Right lobe of liver (tissue), 6 donors: Measurements from ENCODE around the gene TET1. TPM values are rescaled to one million over a fixed set of nuclear protein-coding genes. Genes with fewer than 3 reads are reported as not detected.

Experiments used
- ATAC-seq, 4 donors: fragments of 200-7000 bp; cut with Tn5 transposase; one replicate each; pipeline ENCODE4 v1.9.1; 2020; ENCODE audit warnings: mild to moderate bottlenecking in 4 of 4, moderate library complexity in 4 of 4
- DNase-seq, 3 donors: peaks; one replicate each; pipeline ENCODE4 v3.0.0-alpha.2; 2020
- H3K27ac ChIP-seq, 3 donors: fragments of 200-600 bp; one replicate each; pipeline ENCODE4 v1.8.0; 2022
- H3K27me3 ChIP-seq, 2 donors: fragments of 200-600 bp; one replicate each; pipeline ENCODE4 v1.8.0; 2022
- H3K36me3 ChIP-seq, 4 donors: fragments of 200-600 bp; sonication (generic) in 1 of 4; one replicate each; pipeline versions ENCODE4 v1.5.1 to v1.8.0; 2017 to 2022; ENCODE audit warnings: control low read depth in 1 of 4
- H3K4me1 ChIP-seq, 4 donors: fragments of 200-600 bp; sonication (generic) in 1 of 4; one replicate each; pipeline versions ENCODE4 v1.5.1 to v1.8.0; 2017 to 2022; ENCODE audit warnings: control low read depth in 1 of 4
- H3K4me3 ChIP-seq, 3 donors: fragments of 200-600 bp; one replicate each; pipeline ENCODE4 v1.8.0; 2022
- H3K9me3 ChIP-seq, 4 donors: fragments of 200-600 bp; sonication (generic) in 1 of 4; one replicate each; pipeline versions ENCODE4 v1.5.1 to v1.8.0; 2017 to 2022; ENCODE audit warnings: control low read depth in 1 of 4
- POLR2A ChIP-seq: fragments of 450-650 bp; IDR thresholded peaks from one replicate; pipeline ENCODE4 v1.6.1; 2017; ENCODE audit warnings: antibody characterized with exemption, mild to moderate bottlenecking
- WGBS: methylation state at CpG from one replicate; pipeline ENCODE4 v1.1.6; 2018; ENCODE audit warnings: low coverage, low lambda C conversion rate; ENCODE audit not compliant: insufficient coverage; ENCODE audit errors: missing lambda C conversion rate; 5-methylcytosine and 5-hydroxymethylcytosine counted together
- intact Hi-C, 2 donors: fragments of 100-400 bp; cut with DNase I; formaldehyde crosslinking; loops; one replicate each; pipeline versions ENCODE4 v1.11.2 to v1.14.1; 2022
- total RNA-seq, 6 experiments: library from RNA; depleted of rRNA in 2 of 6; stranded (reverse); fragments of >200 nt in 2 of 6; fragmentation: NEBNext Ultra II Directional in 3 of 6; extraction: Animal tissue kit (Norgen Biotek cat#: 25700) in 3 of 6; gene quantifications; one replicate each; pipeline versions ENCODE4 v1.1.0 to v1.2.4, GENCODE V29; 2016 to 2023
- TF ChIP-seq, protein P1 (sequence below), 4 donors: fragments of 200-600 bp in 3 of 4; fragments of 450-650 bp in 1 of 4; IDR thresholded peaks; one replicate each; pipeline versions ENCODE4 v1.5.1 to v1.8.0; 2016 to 2022; ENCODE audit warnings: antibody characterized with exemption in 4 of 4, mild to moderate bottlenecking in 2 of 4
- donor health status: DM: no; HTN: yes; CAD: no.
- donor health status: DM: no; HTN: no; CAD: no.
- donor health status: DM: no; HTN: no; CAD: no.
- donor health status: DM: no; HTN: yes; CAD: no.
- donor health status: DM: no; HTN: yes; CAD: no.

The TET1 gene
- total RNA-seq, 6 experiments from 2014 or later, result 0.62 to 0.86 (median 0.67) TPM

DNA sequence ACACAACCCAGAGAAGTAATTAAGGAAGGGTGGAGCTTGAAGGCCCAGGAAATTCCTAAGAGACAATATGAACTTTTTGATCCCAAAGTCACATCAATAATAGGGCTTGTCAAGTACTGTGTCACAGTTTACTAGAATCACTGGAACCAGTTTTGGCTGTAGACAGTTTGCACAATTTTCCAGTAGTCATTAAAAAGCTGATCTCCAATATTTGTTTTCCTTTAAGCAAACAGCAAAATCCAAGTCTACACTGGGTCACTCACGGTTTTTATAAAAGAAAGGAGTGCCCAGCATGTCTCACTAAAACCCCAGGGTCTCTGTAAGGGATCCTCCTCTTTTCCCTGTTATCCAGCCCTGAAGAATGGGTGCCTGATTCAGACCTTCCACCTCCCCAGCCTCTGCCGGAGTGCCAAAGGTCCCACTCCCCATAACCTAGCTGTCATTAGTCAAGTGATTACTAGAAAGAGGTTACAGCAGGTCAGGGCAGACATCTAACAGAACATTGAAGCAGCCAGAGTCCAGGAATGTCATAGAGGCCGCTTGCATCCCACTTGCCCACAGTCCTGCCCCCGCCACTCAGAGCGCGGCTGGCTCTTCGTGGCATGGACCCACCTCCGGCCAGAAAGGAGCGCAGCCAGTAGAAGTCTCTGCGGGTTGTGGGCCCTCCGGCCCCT lies 33.4 kb upstream of the TET1 start:
- peaks cover 0 to 5% (median 2%) of the 10 kb centered on the region in 4 donors for H3K4me1 ChIP-seq
- peak overlapping the region; percentile 75 to 98 (median 81) for H3K27ac ChIP-seq
- H3K4me3 ChIP-seq, result peak overlapping the region; percentile 75 to 98 (median 87)
- intact Hi-C loops, result no loop called here
- no peaks in the 10 kb centered on the region for H3K27me3 ChIP-seq
- 0% methylated on average over 8 of the region's 11 CpGs for WGBS
- ATAC-seq (peak; percentile 42 to 64 (median 51)), DNase-seq (no peak)
- H3K36me3 ChIP-seq, result peaks cover 0 to 5% (median 0%) of the 10 kb centered on the region in 4 donors
- TF ChIP-seq, protein P1, sequence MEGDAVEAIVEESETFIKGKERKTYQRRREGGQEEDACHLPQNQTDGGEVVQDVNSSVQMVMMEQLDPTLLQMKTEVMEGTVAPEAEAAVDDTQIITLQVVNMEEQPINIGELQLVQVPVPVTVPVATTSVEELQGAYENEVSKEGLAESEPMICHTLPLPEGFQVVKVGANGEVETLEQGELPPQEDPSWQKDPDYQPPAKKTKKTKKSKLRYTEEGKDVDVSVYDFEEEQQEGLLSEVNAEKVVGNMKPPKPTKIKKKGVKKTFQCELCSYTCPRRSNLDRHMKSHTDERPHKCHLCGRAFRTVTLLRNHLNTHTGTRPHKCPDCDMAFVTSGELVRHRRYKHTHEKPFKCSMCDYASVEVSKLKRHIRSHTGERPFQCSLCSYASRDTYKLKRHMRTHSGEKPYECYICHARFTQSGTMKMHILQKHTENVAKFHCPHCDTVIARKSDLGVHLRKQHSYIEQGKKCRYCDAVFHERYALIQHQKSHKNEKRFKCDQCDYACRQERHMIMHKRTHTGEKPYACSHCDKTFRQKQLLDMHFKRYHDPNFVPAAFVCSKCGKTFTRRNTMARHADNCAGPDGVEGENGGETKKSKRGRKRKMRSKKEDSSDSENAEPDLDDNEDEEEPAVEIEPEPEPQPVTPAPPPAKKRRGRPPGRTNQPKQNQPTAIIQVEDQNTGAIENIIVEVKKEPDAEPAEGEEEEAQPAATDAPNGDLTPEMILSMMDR (IDR thresholded peaks at IDR 0.05), result no peak
- no peak for TF ChIP-seq POLR2A
- H3K9me3 ChIP-seq, result no peaks in the 10 kb centered on the region

DNA sequence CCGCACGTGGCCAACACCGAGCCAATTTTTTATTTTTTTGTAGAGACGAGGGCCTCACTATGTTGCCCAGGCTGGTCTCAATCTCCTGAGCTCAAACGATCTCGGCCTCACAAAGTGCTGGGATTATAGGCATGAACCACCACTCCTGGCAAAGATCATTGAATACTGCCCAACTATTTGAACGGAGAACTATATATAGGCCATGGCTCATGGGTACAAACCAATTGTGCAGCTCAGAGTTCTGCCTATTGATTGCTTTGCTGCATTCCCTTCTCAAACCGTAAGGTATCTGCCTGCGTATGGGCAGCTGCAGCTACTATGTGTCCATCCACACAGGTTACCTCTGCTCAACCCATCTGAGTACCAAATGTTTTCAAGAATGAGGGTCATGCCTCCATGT lies 23.2 kb upstream of the TET1 start:
- no peak for TF ChIP-seq POLR2A
- TF ChIP-seq, protein P1 (IDR thresholded peaks at IDR 0.05), result no peak
- no peaks in the 10 kb centered on the region for H3K9me3 ChIP-seq
- intact Hi-C loops, result no loop called here
- H3K4me1 ChIP-seq, result no peaks in the 10 kb centered on the region
- no peak for ATAC-seq
- H3K27ac ChIP-seq, result no peak overlapping the region
- 0% methylated on average over 1 of the region's 9 CpGs for WGBS
- no peaks in the 10 kb centered on the region for H3K27me3 ChIP-seq
- no peaks in the 10 kb centered on the region for H3K36me3 ChIP-seq
- H3K4me3 ChIP-seq, result no peak overlapping the region
- DNase-seq, result no peak

DNA sequence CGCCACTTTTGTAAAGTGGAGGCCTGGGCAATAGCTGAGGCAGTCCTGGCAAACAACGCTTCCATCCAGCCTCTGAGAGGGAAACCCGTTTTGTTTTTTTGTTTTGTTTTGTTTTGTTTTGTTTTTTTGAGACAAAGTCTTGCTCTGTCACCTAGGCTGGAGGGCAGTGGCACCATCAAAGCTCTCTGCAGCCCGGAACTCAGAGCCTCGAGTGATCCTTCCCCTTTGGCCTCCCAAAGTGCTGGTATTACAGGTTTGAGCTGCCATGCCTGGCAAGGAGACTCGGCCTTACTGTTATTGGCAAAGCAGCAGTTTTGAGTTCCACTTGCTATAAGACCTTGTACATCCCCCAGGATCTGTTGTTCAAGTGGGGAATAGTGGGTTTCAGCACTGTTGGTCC lies 22.3 kb upstream of the TET1 start:
- intact Hi-C loops, result no loop called here
- no peak for ATAC-seq
- 87% methylated on average over 4 of the region's 6 CpGs for WGBS

DNA sequence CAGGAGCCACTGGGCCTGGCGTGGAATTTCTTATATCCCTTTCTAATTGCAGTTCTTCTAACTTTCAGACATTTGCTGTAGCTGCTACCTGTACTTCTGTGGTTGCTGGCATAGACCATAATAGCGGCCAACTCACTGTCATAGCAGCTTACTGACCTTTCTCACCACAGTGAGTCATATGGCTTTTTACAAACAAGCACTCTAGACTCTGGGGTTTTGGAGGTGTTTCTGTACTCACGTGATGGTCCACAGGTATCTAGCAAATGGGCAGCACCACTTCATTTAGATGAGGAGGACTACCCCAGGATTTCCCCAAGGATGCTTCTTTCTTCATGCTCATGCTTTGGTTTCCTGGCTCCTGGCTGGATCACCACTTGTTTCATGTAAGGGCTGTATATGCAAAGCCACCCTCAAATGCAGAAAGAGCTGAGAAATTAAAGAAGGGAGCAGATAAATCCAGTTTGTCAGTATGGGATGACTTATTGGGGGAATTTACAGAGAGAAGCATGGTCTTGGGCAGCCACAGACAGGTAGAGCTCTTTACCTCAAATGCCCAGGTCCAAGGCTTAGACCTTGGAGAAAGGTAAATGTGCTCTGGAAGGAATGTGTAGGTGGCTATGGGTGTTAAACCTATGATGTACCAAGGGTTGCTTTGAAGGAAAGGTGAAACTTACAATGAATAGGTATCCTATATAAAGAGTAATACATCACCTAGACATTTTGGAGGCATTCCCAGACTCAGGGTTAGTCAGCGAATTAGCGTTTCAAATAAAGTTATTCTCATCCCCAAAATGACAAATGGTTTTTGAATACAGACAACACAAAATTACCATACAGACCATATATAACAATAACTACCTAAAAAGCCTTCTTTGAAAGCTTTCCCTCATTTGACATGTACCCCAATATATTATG lies 16.9 kb upstream of the TET1 start:
- Histone ChIP-seq H3K9me3 (no peaks in the 10 kb centered on the region), H3K27me3 (no peaks in the 10 kb centered on the region), H3K27ac (peak overlapping the region in 1 of 3 donors; percentile 24), H3K4me1 (peaks cover 0 to 9% (median 0%) of the 10 kb centered on the region in 4 donors), H3K4me3 (no peak overlapping the region), H3K36me3 (no peaks in the 10 kb centered on the region)
- TF ChIP-seq POLR2A, result no peak
- TF ChIP-seq, protein P1 (IDR thresholded peaks at IDR 0.05), result no peak
- intact Hi-C loops, result no loop called here
- WGBS, result 57% methylated on average over 5 of the region's 5 CpGs
- ATAC-seq, result peak; percentile 39 to 96 (median 78)
- DNase-seq, result peak in 1 of 3 donors; percentile 48

More for the DNA sequence above, 22.3 kb upstream of the TET1 start:
- Histone ChIP-seq H3K9me3 (no peaks in the 10 kb centered on the region), H3K4me3 (no peak overlapping the region), H3K36me3 (no peaks in the 10 kb centered on the region), H3K27me3 (no peaks in the 10 kb centered on the region), H3K4me1 (peaks cover 0 to 4% (median 0%) of the 10 kb centered on the region in 4 donors), H3K27ac (no peak overlapping the region)
- DNase-seq, result no peak
- TF ChIP-seq POLR2A, result no peak
- TF ChIP-seq, protein P1 (IDR thresholded peaks at IDR 0.05), result no peak
